ENCODE data around the gene ASMTL. TPM values are rescaled to one million over a fixed set of nuclear protein-coding genes. Genes with fewer than 3 reads are reported as not detected.
"Not testable (repeated sequence)": the region's sequence is repeated elsewhere in the genome, so short reads cannot be mapped to it uniquely, and the experiment has no call there.

ASMTL gene
- total RNA-seq, 2 donors from 2014 or later = 46.7 to 80.9 TPM

GRCh38 chrX:1427756-1428155, 25.0 kb downstream of the ASMTL start:
- no peak for DNase-seq
- H3K36me3 Mint-ChIP-seq (ENCODE audit: low read depth) = peaks cover 59% of the 10 kb centered on the region
- peaks cover 31% of the 10 kb centered on the region for H3K36me3 ChIP-seq (ENCODE audit: control insufficient read depth, insufficient read depth, low read length)

GRCh38 chrX:1426321-1426720, 26.4 kb downstream of the ASMTL start:
- not testable (repeated sequence) for H3K4me1 Mint-ChIP-seq; H3K4me3 ChIP-seq (ENCODE audit: low read length); H3K9ac ChIP-seq (ENCODE audit: extremely low read depth, low read length, poor library complexity, severe bottlenecking); H3K27me3 ChIP-seq (ENCODE audit: control insufficient read depth, insufficient read depth, low read length, poor library complexity, severe bottlenecking); H3K27ac Mint-ChIP-seq; H3K27me3 Mint-ChIP-seq (ENCODE audit: insufficient read depth); H3K4me1 ChIP-seq (ENCODE audit: control insufficient read depth, insufficient read depth, low read length); H3K4me3 Mint-ChIP-seq; DNase-seq; H3K27ac ChIP-seq (ENCODE audit: low read depth, low read length)
- Mint-ChIP-seq H3K9me3 (peaks cover 32% of the 10 kb centered on the region), H3K36me3 (ENCODE audit: low read depth) (peaks cover 68% of the 10 kb centered on the region)
- peaks cover 45% of the 10 kb centered on the region for H3K36me3 ChIP-seq (ENCODE audit: control insufficient read depth, insufficient read depth, low read length)
- 85 to 91% methylated on average over 15 to 16 of the region's 16 CpGs for WGBS, 2 experiments (ENCODE audit: insufficient coverage in 1 of 2, insufficient read length in 1 of 2)
- peaks cover 25% of the 10 kb centered on the region for H3K9me3 ChIP-seq (ENCODE audit: control insufficient read depth, low read length)

More at GRCh38 chrX:1427756-1428155, 25.0 kb downstream of the ASMTL start:
- no peak overlapping the region for H3K27ac Mint-ChIP-seq
- 93 to 96% methylated on average over 21 to 32 of the region's 32 CpGs for WGBS, 2 experiments (ENCODE audit: insufficient coverage in 1 of 2, insufficient read length in 1 of 2)
- no peak overlapping the region for H3K27ac ChIP-seq (ENCODE audit: low read depth, low read length)
- H3K4me3 ChIP-seq (ENCODE audit: low read length) = no peak overlapping the region
- H3K27me3 ChIP-seq (ENCODE audit: control insufficient read depth, insufficient read depth, low read length, poor library complexity, severe bottlenecking) = no peaks in the 10 kb centered on the region
- no peaks in the 10 kb centered on the region for H3K4me1 ChIP-seq (ENCODE audit: control insufficient read depth, insufficient read depth, low read length)
- H3K9ac ChIP-seq (ENCODE audit: extremely low read depth, low read length, poor library complexity, severe bottlenecking) = no peak overlapping the region
- TF ChIP-seq CTCF (conservative IDR thresholded peaks at IDR 0.05) = no peak
- no peak overlapping the region for H3K4me3 Mint-ChIP-seq
- H3K4me1 Mint-ChIP-seq = no peaks in the 10 kb centered on the region
- peaks cover 18% of the 10 kb centered on the region for H3K9me3 Mint-ChIP-seq
- no peaks in the 10 kb centered on the region for H3K27me3 Mint-ChIP-seq (ENCODE audit: insufficient read depth)
- H3K9me3 ChIP-seq (ENCODE audit: control insufficient read depth, low read length) = peaks cover 11% of the 10 kb centered on the region

GRCh38 chrX:1425381-1425780, 27.3 kb downstream of the ASMTL start:
- peaks cover 47% of the 10 kb centered on the region for H3K36me3 ChIP-seq (ENCODE audit: control insufficient read depth, insufficient read depth, low read length)
- Mint-ChIP-seq H3K4me1 (peaks cover 4% of the 10 kb centered on the region), H3K27me3 (ENCODE audit: insufficient read depth) (no peaks in the 10 kb centered on the region), H3K4me3 (no peak overlapping the region), H3K36me3 (ENCODE audit: low read depth) (peaks cover 75% of the 10 kb centered on the region), H3K9me3 (peaks cover 38% of the 10 kb centered on the region), H3K27ac (no peak overlapping the region)
- peaks cover 29% of the 10 kb centered on the region for H3K9me3 ChIP-seq (ENCODE audit: control insufficient read depth, low read length)
- H3K27me3 ChIP-seq (ENCODE audit: control insufficient read depth, insufficient read depth, low read length, poor library complexity, severe bottlenecking) = no peaks in the 10 kb centered on the region
- H3K9ac ChIP-seq (ENCODE audit: extremely low read depth, low read length, poor library complexity, severe bottlenecking) = no peak overlapping the region
- TF ChIP-seq CTCF (conservative IDR thresholded peaks at IDR 0.05) = no peak
- DNase-seq = no peak
- H3K4me3 ChIP-seq (ENCODE audit: low read length) = no peak overlapping the region
- H3K4me1 ChIP-seq (ENCODE audit: control insufficient read depth, insufficient read depth, low read length) = no peaks in the 10 kb centered on the region
- 81 to 84% methylated on average over 10 of the region's 10 CpGs for WGBS, 2 experiments (ENCODE audit: insufficient coverage in 1 of 2, insufficient read length in 1 of 2)
- no peak overlapping the region for H3K27ac ChIP-seq (ENCODE audit: low read depth, low read length)
